COLO829 (cell line): Measurements from ENCODE around the gene TRIM2.
"Not testable (repeated sequence)": the region's sequence is repeated elsewhere in the genome, so short reads cannot be mapped to it uniquely, and the experiment has no call there.

ENCODE experiments used
- DNase-seq: peaks from one replicate; pipeline ENCODE4 v3.0.0; 2012; ENCODE audit warnings: low spot score

The TRIM2 gene

GRCh38 chr4:153204247-153204671 lies at the start of gene TRIM2:
Gene TRIM2, plus strand, starts transcription at chr4:153204443. Its CDS starts 88 bp downstream, at chr4:153204531.
- DNase-seq: peak; percentile 84

GRCh38 chr4:153155686-153156085 lies 48.6 kb upstream of the TRIM2 start:
- no peak for DNase-seq

GRCh38 chr4:153156263-153156662 lies 48.0 kb upstream of the TRIM2 start:
- no peak for DNase-seq

DNA sequence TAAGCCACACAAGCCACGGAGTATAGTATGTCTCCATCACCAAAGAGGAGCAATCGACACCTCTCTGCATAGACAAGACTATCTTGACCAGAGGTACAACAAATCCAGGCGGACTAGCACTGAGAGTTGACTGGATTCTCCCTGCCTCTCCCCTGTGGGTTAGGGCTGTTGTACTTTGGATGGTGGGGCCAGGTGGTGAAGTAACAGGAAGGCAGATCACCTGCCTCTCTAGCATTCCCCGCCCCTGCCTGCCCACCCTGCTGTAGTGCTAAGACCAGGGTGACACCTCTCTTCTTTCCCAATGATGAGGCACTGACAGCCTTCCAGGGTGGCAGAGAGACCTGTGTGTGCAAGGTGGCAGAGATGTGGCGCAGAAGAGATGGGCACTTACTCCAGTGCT lies 47.5 kb upstream of the TRIM2 start:
- DNase-seq: no peak

- DNase-seq: no peak
Measured at GRCh38 chr4:153159016-153159415, 45.2 kb upstream of the TRIM2 start.

DNA sequence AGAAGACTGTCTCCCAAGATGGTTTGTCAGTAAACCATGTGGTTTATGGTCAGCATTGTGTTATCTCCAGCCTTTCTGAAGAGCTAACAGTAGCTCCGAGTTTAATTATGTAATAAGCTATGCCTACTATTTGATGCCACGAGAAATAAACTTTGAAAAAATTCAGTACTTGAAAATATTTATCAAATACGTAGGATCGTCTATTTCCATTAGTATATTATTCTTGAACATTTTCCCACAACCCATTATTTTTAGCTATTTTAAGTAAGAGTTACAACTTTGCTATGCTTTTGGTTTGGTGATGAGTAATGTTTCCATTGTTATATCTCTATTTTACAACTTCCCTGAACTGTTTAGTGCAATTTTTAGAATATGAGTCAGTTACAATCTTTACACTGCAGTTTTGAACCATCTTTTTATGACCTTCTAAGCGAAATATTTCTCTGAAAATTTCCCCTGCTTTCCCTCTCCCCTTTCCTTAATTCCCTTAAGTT lies 44.5 kb upstream of the TRIM2 start:
- DNase-seq: no peak

DNA sequence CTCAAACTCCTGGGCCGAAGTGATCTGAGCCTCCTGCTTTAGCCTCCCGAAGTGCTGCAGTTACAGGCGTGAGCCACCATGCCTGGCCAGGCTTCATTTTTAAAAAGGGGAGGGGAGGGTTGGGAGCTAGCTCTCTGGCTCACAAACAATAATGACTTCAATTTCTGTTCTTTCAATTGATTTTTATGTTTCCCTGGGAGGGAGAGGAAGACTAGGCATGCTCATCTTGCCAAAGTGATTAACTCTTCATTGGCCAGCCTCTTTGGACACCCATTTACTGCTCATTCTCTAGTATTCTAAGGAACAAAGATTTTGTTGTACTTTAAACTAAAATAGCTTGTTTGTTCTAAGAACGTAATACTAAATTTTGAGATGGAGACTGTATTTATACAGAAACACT lies 43.4 kb upstream of the TRIM2 start:
- DNase-seq: peak; percentile 50

DNA sequence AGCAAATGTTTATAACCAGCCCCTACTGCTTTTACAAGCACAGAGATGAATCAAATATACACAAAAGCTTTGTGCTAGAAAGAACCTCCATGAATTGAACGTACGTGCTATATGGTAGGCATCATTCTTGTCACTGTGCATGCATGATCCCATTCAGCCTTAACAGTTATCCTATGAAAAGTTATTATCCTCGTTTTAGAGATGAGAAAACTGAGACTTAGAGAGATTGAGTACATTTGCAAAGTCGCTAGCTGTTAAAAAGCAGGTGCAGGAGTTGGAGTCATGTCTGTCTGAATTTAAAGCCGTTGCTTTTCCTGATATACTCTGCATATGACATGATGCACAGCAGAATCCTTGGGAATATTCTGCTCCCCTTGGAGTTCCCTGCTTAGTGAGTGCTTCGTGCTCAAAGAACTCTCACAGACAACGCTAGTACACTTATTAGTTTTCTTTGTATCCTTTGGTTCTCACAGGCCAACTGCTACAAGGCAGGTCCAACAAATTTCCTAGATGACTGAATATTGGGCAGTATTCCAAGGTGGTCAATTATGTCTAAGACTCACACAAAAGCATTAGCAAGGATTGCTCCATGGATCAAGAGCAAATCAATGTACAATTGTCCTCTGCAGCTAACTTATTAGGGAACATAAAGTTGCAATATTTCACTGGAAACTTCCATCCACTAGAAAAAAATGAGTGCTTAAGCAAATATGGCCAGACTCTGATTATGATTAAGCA lies 42.8 kb upstream of the TRIM2 start:
- DNase-seq: peak; percentile 66

DNA sequence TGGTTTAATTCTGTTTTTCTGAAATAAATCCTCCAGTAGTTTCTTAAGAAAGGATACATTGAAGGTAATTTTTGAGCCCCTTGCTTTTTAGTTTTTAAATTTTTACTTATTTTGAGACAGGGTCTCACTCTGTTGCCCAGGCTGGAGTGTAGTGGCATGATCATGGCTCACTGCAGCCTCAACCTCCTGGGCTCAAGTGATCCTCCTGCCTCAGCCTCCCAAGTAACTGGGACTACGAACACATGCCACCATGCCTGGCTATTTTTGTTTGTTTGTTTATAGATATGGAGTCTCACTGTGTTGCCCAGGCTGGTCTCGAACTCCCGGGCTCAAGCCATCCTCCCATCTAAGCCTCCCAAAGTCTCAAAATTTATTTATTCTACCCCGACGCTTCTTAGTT lies 39.0 kb upstream of the TRIM2 start:
- not testable (repeated sequence) for DNase-seq

- peak; percentile 92 for DNase-seq
Measured at GRCh38 chr4:153166716-153167501, 37.3 kb upstream of the TRIM2 start.

DNA sequence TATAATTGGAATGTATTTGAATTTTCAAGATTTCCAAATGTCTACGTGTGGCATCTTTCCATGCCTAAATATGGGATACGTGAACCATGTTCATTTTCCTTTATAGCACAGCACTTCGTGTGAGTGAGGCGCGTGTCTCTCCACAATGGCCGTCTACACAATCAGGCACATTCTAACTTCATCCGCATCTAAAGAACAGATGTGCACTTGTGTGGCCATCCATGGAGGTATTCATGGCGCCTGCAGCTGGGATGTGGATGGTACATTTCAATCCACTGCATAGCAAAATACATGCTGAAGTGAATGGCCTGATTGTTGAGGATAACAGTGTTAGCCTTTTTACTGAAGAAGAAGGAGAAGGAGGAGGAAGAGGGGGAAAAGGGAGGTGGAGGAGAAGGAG lies 34.5 kb upstream of the TRIM2 start:
- DNase-seq: peak; percentile 80

DNA sequence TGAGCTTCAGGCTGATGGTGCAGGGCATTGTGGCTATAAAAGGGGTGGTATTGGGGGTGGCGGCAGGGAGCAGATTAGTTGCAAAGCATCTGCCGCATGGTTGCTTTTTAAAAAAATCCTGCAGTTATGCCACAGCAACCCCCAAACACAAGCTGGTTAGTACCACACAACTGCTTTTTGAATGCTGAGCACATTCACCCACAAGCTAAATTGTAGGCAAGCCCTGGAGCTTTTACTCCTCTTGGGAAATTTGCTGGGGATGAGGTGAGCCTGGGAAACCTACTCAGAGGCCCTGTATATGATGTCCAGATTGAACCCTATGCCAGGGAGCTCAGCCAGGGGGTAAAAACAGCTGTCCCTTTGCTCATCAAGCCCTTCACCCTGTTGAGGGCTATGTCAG lies 33.8 kb upstream of the TRIM2 start:
- DNase-seq: no peak

GRCh38 chr4:153174821-153175567 lies 29.2 kb upstream of the TRIM2 start:
- no peak for DNase-seq

DNA sequence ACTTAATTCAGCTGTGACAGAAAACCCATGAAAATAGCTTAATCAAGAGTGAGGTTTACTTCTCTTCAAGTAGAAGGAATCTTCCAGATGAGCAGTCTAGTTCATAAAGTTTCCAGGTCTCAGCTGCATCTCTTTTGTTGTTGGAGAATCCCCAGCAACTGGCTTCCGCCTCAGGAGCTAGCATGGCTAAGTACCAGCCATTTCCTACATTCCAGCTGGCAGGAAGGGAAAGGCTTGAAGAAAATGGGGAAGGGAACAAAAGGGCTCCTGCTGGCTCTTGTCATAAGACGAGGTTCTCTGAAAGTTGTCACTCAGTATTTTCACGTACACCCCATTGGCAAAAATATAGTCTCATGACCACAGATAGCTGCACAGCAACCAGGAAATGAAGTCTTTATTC lies 27.3 kb upstream of the TRIM2 start:
- DNase-seq: no peak

- DNase-seq: no peak
Measured at GRCh38 chr4:153177841-153178240, 26.4 kb upstream of the TRIM2 start.

GRCh38 chr4:153179100-153179499 lies 25.1 kb upstream of the TRIM2 start:
- DNase-seq: no peak

GRCh38 chr4:153181293-153181692 lies 22.9 kb upstream of the TRIM2 start:
- DNase-seq: no peak

DNA sequence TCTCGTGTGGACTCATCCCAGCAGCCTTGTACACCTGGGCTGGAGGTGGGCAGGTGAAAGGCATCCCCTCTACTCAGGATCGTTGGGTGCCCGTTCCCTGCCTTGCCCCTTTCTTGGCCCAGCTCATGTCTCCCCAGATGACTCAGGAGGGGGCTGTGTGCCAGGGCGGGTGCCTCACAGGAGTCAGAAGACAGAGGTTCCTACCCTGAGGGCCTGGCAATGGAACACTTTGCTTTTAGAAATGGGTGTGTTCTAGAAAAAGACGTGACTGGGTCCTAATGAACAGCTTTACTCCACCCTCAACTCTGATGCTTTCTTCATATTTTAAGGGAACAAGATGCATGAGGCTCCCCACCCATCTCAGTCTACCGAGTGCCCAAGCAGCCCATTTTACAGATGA lies 22.5 kb upstream of the TRIM2 start:
- no peak for DNase-seq

GRCh38 chr4:153183146-153183545 lies 21.1 kb upstream of the TRIM2 start:
- no peak for DNase-seq

GRCh38 chr4:153185331-153185852 lies 18.9 kb upstream of the TRIM2 start:
- no peak for DNase-seq

DNA sequence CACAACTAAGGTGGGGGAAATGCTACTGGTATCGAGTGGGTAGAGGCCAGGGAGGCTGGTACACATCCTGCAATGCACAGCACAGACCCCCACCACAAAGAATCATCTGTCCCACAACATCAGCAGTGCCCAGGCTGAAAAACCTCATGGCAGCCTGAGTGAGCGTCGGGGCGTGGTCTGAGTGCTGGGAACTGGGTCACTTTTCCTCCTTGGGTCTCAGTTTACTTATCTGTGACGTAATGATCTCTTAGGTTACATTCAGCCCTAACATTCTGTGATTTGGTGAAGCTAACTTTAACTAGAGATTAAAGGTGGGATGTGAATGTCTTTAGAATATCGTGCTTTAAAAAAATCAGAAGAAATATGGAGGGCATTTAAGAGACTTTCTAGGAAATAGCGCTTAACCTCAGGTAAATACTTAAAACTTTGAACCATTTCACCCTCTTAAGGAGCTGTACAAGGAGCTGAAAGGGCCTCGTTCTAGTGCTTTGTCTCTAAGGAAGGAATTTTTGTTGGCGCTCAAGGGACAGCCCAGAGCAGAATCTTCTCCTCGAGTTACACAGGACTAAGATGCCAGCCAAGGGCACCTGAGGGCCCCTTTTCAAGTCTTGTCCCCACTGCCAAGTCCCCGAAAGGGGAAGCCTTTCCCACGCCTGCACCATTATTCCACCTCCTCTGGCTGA lies 18.1 kb upstream of the TRIM2 start:
- DNase-seq: no peak
